Chondrocyte (in vitro differentiated cells): ENCODE results near the gene S100PBP. TPM values are rescaled to one million over a fixed set of nuclear protein-coding genes. Genes with fewer than 3 reads are reported as not detected.

Source experiments
- DNase-seq: peaks from one replicate; pipeline ENCODE4 v3.0.0; 2021; ENCODE audit warnings: mixed read lengths, low spot score
- H3K27ac Mint-ChIP-seq: one replicate; pipeline ENCODE4 v1.8.0; 2021; ENCODE audit warnings: mild to moderate bottlenecking, moderate library complexity, mixed read lengths; ENCODE audit not compliant: unreplicated experiment
- H3K27me3 Mint-ChIP-seq: 2 replicates; pipeline ENCODE4 v1.8.0; 2021; ENCODE audit warnings: low read depth, mixed read lengths
- H3K36me3 Mint-ChIP-seq: 2 replicates; pipeline ENCODE4 v1.8.0; 2021; ENCODE audit warnings: low read depth, mixed read lengths
- H3K4me1 Mint-ChIP-seq: 2 replicates; pipeline ENCODE4 v1.8.0; 2021; ENCODE audit warnings: low read depth, mild to moderate bottlenecking, mixed read lengths
- H3K4me3 Mint-ChIP-seq: one replicate; pipeline ENCODE4 v1.8.0; 2021; ENCODE audit warnings: mild to moderate bottlenecking, moderate library complexity, mixed read lengths; ENCODE audit not compliant: unreplicated experiment
- H3K9me3 Mint-ChIP-seq: 2 replicates; pipeline ENCODE4 v1.8.0; 2021; ENCODE audit warnings: low read depth, mixed read lengths
- CTCF ChIP-seq: fragments of 200-600 bp; sonication (generic); IDR thresholded peaks from 2 replicates; pipeline ENCODE4 v1.5.0; 2021; ENCODE audit warnings: antibody characterized with exemption, mild to moderate bottlenecking, moderate library complexity
- total RNA-seq: library from RNA; stranded (reverse); gene quantifications from 3 replicates; pipeline ENCODE4 v1.2.1, GENCODE V29; 2021

Gene S100PBP
- total RNA-seq, 1 donor from 2014 or later, result 40.5 TPM

GRCh38 chr1:32886004-32886827 lies 68.8 kb downstream of the S100PBP start, which contains the start of gene HPCA:
Gene HPCA (plus strand): TSS chr1:32886491. CDS start chr1:32888899, 2,408 bp downstream.
- TF ChIP-seq CTCF, result peak; percentile 83
- H3K36me3 Mint-ChIP-seq, result no peaks in the 10 kb centered on the region
- peak within 1 kb of the TSS; percentile 37 for H3K4me3 Mint-ChIP-seq
- no peak within 1 kb of the TSS for H3K27ac Mint-ChIP-seq
- H3K9me3 Mint-ChIP-seq, result no peaks in the 10 kb centered on the region
- DNase-seq, result no peak
- H3K4me1 Mint-ChIP-seq, result no peaks in the 10 kb centered on the region
- H3K27me3 Mint-ChIP-seq, result peaks cover 39% of the 10 kb centered on the region

- H3K27ac Mint-ChIP-seq, result no peak overlapping the region
- no peak overlapping the region for H3K4me3 Mint-ChIP-seq
- H3K4me1 Mint-ChIP-seq, result no peaks in the 10 kb centered on the region
- DNase-seq, result peak; percentile 49
- TF ChIP-seq CTCF, result peak; percentile 56
- H3K9me3 Mint-ChIP-seq, result no peaks in the 10 kb centered on the region
- H3K36me3 Mint-ChIP-seq, result no peaks in the 10 kb centered on the region
- H3K27me3 Mint-ChIP-seq, result peaks cover 42% of the 10 kb centered on the region
Measured at GRCh38 chr1:32886828-32887414, 69.5 kb downstream of the S100PBP start.

GRCh38 chr1:32887623-32888022 lies 70.2 kb downstream of the S100PBP start:
- Mint-ChIP-seq H3K36me3 (no peaks in the 10 kb centered on the region), H3K4me1 (peaks cover 5% of the 10 kb centered on the region), H3K27ac (no peak overlapping the region), H3K9me3 (no peaks in the 10 kb centered on the region), H3K4me3 (no peak overlapping the region), H3K27me3 (peaks cover 49% of the 10 kb centered on the region)
- DNase-seq, result peak; percentile 70
- TF ChIP-seq CTCF, result no peak

GRCh38 chr1:32888134-32888533 lies 70.7 kb downstream of the S100PBP start:
- TF ChIP-seq CTCF, result no peak
- Mint-ChIP-seq H3K36me3 (no peaks in the 10 kb centered on the region), H3K9me3 (no peaks in the 10 kb centered on the region), H3K4me1 (peaks cover 8% of the 10 kb centered on the region), H3K27me3 (peaks cover 50% of the 10 kb centered on the region), H3K27ac (no peak overlapping the region), H3K4me3 (no peak overlapping the region)
- no peak for DNase-seq

GRCh38 chr1:32888677-32889420 lies 71.4 kb downstream of the S100PBP start:
- Mint-ChIP-seq H3K36me3 (no peaks in the 10 kb centered on the region), H3K27ac (no peak overlapping the region), H3K4me1 (peaks cover 14% of the 10 kb centered on the region), H3K4me3 (no peak overlapping the region), H3K27me3 (peaks cover 45% of the 10 kb centered on the region), H3K9me3 (no peaks in the 10 kb centered on the region)
- DNase-seq, result no peak
- no peak for TF ChIP-seq CTCF
